ENCODE measurements around the gene ODF4.

ODF4 gene, protein sequence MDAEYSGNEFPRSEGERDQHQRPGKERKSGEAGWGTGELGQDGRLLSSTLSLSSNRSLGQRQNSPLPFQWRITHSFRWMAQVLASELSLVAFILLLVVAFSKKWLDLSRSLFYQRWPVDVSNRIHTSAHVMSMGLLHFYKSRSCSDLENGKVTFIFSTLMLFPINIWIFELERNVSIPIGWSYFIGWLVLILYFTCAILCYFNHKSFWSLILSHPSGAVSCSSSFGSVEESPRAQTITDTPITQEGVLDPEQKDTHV

DNA sequence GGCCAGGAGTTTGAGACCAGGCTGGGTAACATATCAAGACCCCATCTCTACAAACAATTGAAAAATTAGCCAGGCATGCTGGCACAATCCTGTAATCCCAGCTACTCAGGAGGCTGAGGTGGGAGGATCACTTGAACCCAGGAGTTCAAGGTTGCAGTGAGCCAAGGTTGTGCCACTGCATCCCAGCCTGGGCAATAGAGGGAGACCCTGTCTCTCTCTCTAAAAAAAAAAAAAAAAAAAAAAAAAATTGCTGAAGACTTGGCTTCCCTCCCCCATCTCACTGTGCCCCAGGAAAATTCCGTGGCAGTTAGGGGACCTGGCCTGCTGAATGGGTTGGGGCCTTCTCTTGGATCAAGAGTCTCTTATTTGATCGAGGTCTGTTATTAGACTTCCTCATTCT, at the start of gene ODF4:
TSS of gene ODF4 (plus strand) at position 301 of the 400 bp plus-strand sequence. CDS start 212 bp downstream, outside the sequence.
- DNase-seq, result no peak

DNA sequence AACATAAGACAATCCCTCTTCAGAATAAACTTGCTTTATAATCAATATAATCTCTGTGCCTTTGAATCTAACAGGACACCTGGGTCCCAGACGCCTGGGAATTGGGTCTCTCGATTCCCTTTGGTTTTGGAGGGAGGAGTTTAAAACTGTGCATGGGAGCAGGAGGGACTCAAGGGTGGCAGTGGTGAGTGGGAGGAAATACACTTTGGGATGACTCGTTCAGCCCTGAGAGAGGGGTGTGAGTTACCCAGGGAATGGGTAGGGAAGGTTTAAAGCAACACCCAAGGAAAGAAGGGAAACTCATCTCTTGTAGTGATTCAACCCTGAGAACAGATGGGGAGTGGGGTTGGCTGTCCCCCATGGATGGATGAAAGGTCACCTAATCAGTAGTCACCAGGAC, 49.6 kb upstream of the ODF4 start:
- DNase-seq, result no peak

DNA sequence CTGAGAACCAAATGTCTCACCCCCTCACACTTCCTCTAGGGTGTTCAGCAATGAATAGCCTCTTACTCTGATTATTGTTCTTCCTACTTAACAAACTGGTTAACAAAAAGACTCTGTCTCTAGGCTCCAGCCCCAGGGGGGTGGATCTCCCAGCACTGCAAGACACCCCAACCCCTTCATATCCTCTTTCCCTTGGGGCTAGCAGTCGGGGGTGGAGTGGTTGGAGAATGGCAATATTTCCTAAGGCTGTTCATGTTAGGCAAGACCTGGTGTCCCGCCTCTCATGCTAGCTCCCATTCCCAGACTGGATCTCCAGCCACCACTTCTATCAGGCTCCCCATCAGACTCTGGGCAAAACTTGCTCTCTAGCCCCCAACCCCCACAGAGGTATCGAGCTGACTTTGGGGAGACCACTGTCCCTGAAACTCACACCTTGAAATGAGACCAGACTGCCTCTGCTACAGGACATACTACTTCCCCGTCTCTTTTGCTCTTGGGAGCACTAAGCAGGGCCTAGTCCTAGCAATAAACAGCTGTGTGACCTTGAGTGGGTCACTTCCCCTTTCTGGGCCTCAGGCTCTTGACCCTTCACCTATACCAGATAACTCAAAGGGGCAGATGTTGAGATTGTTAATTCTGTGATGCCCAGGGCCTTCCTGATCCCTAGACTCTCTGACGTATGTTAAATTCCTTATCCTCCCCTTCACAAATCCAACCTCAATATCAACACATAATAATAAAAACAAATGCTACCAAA, 46.8 kb upstream of the ODF4 start:
- no peak for DNase-seq

DNA sequence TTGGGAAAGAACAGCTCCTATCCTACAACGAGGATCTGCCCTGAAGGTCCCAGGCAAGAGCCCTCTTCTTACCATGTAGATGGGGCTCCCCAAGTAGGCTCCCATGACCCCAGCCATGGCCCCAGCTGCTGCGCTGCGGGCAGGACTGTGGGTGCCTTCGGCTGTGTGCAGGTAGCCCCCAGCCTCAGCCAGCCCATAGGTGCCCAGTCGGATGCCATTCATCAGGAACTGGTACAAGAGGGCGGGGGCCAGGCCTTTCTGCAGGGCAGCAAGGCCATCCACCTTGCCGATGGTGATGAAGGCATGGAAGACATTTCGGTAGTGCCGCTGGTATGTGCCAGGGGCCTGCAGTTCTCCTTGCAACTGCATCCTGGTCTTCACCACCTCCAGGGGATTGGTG, 45.3 kb upstream of the ODF4 start:
- no peak for DNase-seq

DNA sequence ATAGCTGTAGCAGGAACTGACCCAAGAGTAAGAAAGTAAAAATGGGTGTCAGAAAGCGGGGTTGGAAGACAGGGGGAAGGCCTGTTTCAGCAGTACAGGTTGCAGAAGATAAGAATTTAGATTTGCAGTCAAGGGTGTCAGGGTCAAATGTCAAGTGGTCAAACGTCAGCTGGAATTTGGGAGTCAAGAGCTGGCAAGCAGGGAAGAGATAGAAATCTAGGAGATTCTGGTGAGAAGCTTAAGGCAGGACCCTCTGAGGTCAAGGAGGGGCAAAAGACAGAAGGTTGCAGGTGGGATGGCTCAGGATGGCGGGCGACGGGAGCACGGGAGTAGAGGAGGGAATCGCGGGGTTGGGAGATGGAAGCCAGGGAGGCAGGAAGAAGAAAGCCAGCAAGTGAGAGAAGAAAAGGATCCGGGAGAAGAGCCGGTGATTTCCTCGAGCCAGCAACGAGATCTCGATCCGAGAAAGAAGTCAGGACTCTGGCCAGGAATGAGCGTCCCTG, 44.8 kb upstream of the ODF4 start:
- DNase-seq, result no peak

DNA sequence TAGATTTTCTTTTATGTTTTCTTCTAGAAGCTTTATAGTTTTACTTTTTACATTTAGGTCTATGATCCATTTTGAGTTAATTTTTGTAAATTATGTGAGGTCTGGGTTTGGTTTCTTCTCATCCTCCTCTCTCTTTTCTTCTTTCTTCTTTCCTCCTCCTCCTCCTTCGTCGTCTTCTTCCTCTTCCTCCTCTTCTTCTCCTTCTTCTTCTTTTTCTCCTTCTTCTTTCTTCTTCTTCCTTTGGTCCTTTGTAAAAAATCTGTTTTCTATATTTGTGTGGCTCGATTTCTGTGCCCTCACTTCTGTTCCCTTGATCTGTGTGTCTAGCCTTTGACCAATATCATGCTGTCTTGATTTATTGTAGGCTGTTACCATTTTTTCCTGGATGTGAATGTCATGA, 39.4 kb upstream of the ODF4 start:
- DNase-seq, result no peak

DNA sequence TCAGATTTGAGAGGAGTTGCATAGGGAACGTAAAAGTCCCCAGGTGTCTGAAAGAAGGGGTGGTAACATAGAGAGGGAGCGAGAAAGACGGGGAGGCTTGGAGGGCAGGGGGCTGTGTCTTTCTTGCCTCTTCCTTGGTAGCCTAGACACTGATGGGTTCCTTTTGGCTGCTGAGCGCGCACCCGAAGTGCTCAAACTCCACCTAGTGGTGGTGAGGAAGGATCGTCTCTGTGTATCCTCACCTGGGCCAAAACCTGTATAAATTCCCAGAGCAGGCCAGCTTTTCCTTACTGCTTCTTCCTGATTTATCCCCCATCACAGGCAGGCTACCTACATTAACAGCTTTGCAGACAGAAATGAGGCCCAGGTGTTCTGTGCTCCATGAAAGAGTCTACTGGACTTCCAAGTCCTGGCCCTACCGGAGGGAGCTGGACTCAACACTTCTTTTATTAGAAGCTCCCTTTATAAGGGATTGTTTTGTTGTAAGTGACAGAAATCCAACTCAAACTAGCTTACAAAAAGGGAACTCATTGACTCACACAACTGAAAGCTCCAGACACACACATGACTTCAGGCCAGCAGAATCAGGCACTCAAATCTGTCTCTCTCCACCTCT, 38.9 kb upstream of the ODF4 start:
- DNase-seq, result peak; percentile 88

DNA sequence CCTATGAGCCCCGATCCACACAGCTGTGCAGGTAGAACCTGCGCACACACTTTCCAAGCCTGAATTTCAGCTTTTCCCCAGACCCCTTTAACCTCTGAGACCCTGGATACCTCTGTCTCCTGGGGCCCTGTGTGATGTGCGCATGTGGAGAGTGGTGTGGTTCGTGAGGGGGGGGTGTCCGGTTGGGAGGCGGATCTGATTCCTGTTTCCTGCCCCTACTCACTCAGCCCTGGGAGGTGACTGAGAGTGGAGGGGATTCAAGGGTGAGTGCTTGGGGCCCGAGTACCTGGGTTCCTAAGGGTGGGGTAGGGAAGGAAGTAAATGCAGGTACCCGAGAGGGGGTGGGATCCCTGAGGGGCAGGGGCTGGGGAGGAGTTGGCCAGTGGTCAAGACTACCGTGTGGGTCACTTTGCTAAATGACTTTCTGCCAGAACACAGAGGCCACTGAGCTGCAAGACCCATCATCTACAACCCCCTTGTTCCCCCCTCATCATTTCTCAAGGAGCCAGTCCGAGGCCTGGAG, 29.0 kb upstream of the ODF4 start:
- DNase-seq, result no peak

DNA sequence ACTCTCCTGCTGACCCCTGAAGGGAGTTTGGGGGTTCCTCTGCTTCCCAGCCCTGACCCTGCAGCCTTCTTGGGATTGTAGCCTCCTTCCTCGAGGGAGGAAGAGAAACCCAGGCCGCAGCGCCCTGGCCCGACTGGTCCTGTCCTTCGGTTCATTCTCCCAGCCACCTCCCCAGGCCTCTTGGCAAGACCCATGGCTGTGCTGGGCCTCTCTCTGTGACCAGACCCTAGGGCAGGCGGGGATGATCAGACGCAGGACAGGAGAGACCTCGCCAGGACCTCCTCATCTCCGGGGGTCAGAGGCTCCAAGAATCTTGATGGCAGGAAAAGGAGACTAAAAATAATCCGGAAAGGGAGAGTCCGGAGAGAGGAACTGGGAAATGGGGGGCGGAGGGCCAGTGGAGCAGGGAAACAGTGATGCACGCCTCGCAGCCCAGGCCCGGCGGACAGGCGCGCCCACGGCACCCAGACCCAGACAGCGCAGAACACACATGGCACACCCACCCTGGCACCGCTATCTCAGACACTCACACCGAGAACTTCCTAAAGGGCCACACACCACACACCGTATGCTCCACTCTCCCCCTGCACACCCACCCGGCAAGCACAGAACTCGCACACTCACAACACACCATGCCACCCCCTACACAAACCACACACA, 28.4 kb upstream of the ODF4 start:
- no peak for DNase-seq

DNA sequence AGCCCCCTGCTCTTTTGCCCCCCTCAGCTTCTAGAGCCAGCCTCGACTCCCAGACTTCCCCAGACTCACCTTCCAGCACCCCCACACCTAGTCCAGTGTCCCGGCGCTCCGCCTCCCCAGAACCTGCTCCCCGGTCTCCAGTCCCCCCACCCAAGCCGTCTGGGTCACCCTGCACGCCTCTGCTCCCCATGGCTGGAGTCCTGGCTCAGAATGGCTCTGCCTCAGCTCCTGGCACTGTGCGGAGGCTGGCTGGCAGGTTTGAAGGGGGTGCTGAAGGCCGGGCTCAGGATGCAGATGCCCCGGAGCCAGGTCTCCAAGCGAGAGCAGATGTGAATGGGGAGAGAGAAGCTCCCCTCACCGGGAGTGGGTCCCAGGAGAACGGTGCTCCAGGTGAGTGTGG, 27.4 kb upstream of the ODF4 start:
- DNase-seq, result no peak

DNA sequence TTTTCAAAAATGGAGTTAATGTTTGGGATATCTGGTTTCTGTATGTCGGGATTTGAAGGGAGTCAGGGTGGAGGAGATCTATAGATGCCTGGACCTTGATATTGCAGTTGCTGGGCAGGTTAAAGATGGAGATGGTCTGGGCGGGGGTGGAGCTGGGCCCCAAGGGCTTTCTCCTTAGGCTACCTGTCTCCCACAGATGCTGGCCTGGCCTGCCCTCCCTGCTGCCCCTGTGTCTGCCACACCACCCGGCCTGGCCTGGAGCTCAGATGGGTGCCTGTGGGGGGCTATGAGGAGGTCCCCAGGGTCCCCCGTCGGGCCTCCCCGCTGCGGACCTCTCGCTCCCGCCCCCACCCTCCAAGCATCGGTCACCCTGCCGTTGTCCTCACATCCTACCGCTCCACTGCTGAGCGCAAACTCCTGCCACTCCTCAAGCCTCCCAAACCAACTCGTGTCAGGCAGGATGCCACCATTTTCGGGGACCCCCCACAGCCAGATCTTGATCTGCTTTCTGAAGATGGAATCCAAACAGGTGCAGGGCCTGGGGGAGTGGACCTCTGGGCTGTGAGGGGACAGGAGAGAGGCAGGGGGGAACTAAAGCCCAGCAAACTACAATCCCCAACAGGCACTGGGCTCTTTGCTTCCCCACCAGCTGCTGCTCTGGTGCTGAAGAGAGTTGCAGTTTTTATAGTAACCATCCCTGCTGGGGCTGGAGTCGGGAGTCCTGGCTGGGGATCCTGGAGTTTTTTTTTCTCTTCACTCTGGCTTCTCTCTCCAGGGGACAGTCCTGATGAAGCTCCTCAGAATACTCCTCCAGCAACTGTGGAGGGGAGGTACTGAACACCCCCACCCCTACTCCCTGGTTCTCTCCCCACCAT, 26.7 kb upstream of the ODF4 start:
- DNase-seq, result no peak

DNA sequence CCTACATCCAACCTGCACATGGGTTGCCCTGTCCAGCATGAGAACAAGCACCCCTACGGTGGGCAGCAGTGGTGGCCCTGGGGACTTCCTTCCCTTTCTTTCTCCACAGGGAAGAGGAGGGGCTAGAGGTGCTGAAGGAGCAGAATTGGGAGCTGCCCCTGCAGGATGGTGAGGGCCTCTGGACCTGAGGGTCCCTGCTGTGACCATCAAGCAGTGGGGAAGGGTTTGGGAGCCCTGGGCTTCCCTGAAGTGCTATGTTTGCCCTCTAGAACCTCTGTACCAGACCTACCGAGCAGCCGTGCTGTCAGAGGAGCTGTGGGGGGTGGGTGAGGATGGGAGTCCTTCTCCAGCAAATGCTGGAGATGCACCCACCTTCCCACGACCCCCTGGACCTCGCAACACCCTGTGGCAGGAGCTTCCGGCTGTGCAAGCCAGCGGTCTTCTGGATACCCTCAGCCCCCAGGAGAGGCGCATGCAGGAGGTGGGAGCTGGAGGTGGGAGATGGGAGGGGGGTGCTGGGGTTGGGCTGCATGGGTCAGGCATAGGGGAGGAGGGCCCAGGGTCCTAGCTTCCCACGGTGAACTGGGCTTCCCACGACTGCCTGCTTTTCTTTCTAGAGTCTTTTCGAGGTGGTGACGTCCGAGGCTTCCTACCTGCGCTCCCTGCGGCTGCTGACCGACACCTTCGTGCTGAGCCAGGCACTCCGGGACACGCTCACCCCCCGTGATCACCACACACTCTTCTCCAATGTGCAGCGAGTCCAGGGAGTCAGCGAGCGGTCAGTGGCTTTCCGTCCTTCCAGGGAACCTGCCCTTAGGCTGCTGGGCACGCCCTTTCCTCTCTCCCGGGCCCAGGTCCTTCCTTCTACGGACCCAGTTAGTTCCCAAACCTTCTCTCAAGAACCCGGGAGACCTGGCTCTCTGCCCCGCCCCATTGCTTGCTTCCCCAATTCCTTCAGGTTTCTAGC, 24.6 kb upstream of the ODF4 start:
- DNase-seq, result no peak

DNA sequence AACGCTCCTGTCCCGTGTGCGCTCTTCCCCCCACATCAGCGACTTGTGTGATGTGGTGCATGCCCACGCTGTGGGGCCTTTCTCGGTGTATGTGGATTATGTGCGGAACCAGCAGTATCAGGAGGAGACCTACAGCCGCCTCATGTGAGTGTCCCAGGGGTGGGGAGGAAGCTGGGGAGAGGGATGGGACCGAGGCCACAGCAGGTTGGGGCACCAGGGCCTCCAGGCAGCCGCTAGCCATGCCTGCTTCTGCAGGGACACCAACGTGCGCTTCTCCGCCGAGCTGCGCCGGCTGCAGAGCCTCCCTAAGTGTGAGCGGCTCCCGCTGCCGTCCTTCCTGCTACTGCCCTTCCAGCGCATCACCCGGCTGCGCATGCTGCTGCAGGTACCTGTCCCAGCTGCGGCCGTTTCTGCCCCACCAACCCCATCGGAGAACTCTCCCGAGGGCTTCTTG, 23.8 kb upstream of the ODF4 start:
- no peak for DNase-seq

DNA sequence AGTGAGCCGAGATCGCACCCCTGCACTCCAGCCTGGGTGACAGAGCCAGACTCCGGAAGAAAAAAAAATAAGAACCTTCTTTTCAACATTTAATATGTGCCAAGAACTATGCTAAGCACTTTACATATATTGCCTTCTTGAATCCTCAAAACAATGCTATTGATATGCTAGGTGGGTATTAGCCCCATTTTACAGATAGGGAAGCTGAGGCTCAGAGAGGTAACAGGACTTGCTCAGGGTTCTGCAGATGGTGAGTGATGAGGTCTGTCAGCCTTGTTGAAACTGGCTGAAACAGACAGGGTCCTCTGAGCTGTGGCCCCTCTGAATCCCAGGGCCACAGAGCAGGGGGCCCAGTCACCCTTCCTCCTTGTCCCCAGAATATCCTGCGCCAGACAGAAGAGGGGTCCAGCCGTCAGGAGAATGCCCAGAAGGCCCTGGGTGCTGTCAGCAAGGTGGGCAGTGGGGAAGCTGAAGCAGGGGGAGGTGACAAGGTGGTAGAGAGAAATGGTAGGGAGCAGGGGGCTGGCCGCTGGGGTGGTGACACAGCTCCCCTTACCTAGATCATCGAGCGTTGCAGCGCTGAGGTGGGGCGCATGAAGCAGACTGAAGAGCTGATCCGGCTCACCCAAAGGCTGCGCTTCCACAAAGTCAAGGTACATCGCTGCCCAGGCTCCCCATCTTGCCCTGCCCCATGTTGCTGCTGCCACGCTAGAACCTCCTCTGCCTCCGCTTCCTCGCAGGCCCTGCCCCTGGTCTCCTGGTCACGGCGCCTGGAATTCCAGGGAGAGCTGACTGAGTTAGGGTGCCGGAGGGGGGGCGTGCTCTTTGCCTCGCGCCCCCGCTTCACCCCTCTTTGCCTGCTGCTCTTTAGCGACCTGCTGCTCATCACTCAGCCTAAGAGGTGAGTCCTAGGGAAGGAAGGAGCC, 21.4 kb upstream of the ODF4 start:
- no peak for DNase-seq

DNA sequence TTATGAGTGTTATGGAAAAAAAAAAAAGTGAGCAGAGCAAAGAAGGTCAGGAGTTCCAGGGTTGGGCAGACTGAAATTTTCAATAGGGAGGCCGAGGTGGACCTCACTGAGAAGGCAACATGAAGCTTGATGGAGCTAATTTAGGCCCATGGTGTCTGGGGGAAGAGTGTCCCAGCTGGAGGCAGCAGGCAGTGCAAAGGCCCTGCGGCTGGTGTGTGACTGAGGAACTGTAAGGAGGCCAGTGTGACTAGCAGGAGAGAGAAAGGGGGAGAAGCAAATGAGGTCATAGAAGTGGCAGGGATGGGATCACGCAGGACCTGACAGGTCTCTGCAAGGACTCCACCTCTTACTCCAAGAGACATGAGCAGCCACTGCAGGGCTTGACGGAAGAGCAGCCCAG, 19.4 kb upstream of the ODF4 start:
- DNase-seq, result no peak

DNA sequence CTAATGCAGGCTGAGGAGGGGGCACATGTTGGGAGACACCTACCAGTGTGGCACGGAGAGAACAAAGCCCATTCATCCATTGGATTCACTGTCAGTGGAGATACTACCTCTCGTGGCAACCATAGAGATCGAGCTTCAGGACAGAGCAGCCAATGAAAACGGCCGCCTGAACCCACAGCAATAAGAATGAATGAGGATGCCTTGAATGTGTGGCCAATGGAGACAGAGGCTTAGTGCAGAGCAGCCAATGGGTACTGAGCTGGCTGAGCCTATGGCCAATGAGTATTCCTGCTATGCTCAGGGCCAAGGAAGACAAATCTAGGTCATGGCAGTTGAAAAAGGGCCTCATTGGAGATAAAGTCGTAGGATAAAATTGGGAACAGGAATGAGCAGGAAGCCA, 18.6 kb upstream of the ODF4 start:
- DNase-seq, result no peak

DNA sequence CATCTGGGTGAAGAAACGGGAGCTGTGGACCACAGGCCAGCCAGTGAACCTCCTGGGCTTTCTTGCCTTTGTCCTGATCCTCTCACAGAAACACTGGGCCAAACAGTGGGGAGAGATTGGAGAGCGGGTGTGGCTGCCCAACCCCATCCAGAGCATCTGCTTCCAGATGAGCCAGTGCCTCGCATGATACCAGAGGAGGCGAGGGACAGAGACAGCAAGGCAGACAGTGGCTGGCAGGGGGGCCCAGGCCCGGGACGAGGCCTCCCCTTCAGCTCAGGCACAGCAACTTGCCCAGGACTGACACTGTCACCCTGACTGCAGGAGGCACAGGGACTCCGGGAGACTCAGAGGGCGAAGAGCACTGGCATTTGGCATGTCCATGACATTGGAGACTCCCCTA, 17.6 kb upstream of the ODF4 start:
- DNase-seq, result no peak

DNA sequence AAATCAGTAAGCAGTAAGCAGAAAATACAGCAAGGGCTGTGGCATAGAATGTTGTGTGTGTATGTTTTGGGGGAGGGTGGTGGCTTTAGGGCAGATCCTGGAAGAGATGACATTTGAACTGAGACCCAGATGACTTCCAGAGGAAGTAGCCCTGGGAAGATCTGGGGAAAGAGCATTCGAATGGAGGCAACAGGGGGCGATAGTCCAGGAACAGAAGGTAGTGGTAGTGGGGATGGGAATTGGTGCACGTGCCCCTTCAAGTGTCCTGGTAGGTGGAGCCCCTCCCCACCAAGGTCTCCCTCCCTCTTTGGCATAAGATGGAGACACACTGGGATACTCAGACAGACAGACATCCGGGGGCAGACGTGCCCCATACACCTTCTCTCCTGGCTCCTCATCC, 15.5 kb upstream of the ODF4 start:
- DNase-seq, result no peak

DNA sequence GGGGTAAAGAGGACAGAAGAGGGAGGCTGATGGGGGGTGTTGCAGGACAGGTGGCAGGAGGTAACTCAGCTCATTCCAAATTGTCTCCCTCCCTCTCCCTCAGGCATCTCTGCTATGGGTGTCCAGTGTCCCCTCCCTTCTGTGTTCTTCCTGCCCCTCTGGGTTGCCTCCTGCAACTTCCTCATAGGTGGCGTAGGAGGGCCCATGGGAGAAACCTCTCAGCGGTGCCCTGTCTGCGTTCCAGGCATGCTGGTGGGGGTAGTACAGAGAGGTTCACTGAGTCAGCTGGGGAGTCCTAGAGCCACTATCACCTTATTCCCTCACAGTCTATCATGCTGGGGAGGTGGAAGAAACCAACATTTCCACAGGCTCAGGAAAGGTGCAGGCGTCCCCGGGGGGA, 14.7 kb upstream of the ODF4 start:
- no peak for DNase-seq
